Right lobe of liver (tissue), 6 donors: Measurements from ENCODE around the gene MBOAT1. TPM values are rescaled to one million over a fixed set of nuclear protein-coding genes. Genes with fewer than 3 reads are reported as not detected.

Experiments used
- ATAC-seq, 4 donors: fragments of 200-7000 bp; cut with Tn5 transposase; one replicate each; pipeline ENCODE4 v1.9.1; 2020; ENCODE audit warnings: mild to moderate bottlenecking in 4 of 4, moderate library complexity in 4 of 4
- DNase-seq, 3 donors: peaks; one replicate each; pipeline ENCODE4 v3.0.0-alpha.2; 2020
- H3K27ac ChIP-seq, 3 donors: fragments of 200-600 bp; one replicate each; pipeline ENCODE4 v1.8.0; 2022
- H3K27me3 ChIP-seq, 2 donors: fragments of 200-600 bp; one replicate each; pipeline ENCODE4 v1.8.0; 2022
- H3K36me3 ChIP-seq, 4 donors: fragments of 200-600 bp; sonication (generic) in 1 of 4; one replicate each; pipeline versions ENCODE4 v1.5.1 to v1.8.0; 2017 to 2022; ENCODE audit warnings: control low read depth in 1 of 4
- H3K4me1 ChIP-seq, 4 donors: fragments of 200-600 bp; sonication (generic) in 1 of 4; one replicate each; pipeline versions ENCODE4 v1.5.1 to v1.8.0; 2017 to 2022; ENCODE audit warnings: control low read depth in 1 of 4
- H3K4me3 ChIP-seq, 3 donors: fragments of 200-600 bp; one replicate each; pipeline ENCODE4 v1.8.0; 2022
- H3K9me3 ChIP-seq, 4 donors: fragments of 200-600 bp; sonication (generic) in 1 of 4; one replicate each; pipeline versions ENCODE4 v1.5.1 to v1.8.0; 2017 to 2022; ENCODE audit warnings: control low read depth in 1 of 4
- POLR2A ChIP-seq: fragments of 450-650 bp; IDR thresholded peaks from one replicate; pipeline ENCODE4 v1.6.1; 2017; ENCODE audit warnings: antibody characterized with exemption, mild to moderate bottlenecking
- WGBS: methylation state at CpG from one replicate; pipeline ENCODE4 v1.1.6; 2018; ENCODE audit warnings: low coverage, low lambda C conversion rate; ENCODE audit not compliant: insufficient coverage; ENCODE audit errors: missing lambda C conversion rate; 5-methylcytosine and 5-hydroxymethylcytosine counted together
- intact Hi-C, 2 donors: fragments of 100-400 bp; cut with DNase I; formaldehyde crosslinking; loops; one replicate each; pipeline versions ENCODE4 v1.11.2 to v1.14.1; 2022
- total RNA-seq, 6 experiments: library from RNA; depleted of rRNA in 2 of 6; stranded (reverse); fragments of >200 nt in 2 of 6; fragmentation: NEBNext Ultra II Directional in 3 of 6; extraction: Animal tissue kit (Norgen Biotek cat#: 25700) in 3 of 6; gene quantifications; one replicate each; pipeline versions ENCODE4 v1.1.0 to v1.2.4, GENCODE V29; 2016 to 2023
- TF ChIP-seq, protein P1 (sequence below), 4 donors: fragments of 200-600 bp in 3 of 4; fragments of 450-650 bp in 1 of 4; IDR thresholded peaks; one replicate each; pipeline versions ENCODE4 v1.5.1 to v1.8.0; 2016 to 2022; ENCODE audit warnings: antibody characterized with exemption in 4 of 4, mild to moderate bottlenecking in 2 of 4
- donor health status: DM: no; HTN: yes; CAD: no.
- donor health status: DM: no; HTN: no; CAD: no.
- donor health status: DM: no; HTN: no; CAD: no.
- donor health status: DM: no; HTN: yes; CAD: no.
- donor health status: DM: no; HTN: yes; CAD: no.

MBOAT1 gene
- total RNA-seq, 6 experiments from 2014 or later, result 3.6 to 10.0 (median 5.9) TPM

DNA sequence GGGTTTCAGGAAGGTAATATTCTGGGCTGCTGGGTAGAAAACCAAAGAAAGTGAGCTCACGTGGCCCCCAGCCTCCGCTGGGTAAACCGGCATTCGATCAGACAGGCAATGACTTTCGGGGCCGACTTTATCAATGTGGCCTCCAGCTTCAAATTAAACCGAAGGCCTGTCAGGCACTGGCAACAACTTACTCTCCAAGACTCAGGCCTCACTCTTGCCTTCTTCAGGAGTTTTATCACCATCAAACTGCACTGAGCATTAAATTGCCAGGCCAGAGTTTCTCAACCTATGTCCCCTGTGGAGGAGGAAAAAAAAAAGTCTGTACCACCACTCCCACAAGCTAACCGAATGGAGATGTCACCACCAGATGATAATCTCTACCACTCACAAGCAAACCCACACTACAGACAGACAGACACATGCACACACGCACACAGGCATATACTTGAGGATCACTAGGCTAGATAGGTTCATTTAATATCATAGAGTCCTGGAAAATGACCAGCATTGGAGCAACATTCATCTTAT is 1.1 kb upstream of the MBOAT1 start:
- ATAC-seq (no peak), DNase-seq (no peak)
- no peaks in the 10 kb centered on the region for H3K9me3 ChIP-seq
- H3K27me3 ChIP-seq, result no peaks in the 10 kb centered on the region
- H3K4me1 ChIP-seq, result peaks cover 0 to 4% (median 0%) of the 10 kb centered on the region in 4 donors
- intact Hi-C loops, result no loop called here
- TF ChIP-seq, protein P1, sequence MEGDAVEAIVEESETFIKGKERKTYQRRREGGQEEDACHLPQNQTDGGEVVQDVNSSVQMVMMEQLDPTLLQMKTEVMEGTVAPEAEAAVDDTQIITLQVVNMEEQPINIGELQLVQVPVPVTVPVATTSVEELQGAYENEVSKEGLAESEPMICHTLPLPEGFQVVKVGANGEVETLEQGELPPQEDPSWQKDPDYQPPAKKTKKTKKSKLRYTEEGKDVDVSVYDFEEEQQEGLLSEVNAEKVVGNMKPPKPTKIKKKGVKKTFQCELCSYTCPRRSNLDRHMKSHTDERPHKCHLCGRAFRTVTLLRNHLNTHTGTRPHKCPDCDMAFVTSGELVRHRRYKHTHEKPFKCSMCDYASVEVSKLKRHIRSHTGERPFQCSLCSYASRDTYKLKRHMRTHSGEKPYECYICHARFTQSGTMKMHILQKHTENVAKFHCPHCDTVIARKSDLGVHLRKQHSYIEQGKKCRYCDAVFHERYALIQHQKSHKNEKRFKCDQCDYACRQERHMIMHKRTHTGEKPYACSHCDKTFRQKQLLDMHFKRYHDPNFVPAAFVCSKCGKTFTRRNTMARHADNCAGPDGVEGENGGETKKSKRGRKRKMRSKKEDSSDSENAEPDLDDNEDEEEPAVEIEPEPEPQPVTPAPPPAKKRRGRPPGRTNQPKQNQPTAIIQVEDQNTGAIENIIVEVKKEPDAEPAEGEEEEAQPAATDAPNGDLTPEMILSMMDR (IDR thresholded peaks at IDR 0.05), result no peak
- TF ChIP-seq POLR2A, result no peak
- no peaks in the 10 kb centered on the region for H3K36me3 ChIP-seq
- H3K27ac ChIP-seq, result peak overlapping the region; percentile 73 to 90 (median 84)
- peak overlapping the region; percentile 66 to 83 (median 74) for H3K4me3 ChIP-seq
- WGBS, result 51% methylated on average over 9 of the region's 9 CpGs

DNA sequence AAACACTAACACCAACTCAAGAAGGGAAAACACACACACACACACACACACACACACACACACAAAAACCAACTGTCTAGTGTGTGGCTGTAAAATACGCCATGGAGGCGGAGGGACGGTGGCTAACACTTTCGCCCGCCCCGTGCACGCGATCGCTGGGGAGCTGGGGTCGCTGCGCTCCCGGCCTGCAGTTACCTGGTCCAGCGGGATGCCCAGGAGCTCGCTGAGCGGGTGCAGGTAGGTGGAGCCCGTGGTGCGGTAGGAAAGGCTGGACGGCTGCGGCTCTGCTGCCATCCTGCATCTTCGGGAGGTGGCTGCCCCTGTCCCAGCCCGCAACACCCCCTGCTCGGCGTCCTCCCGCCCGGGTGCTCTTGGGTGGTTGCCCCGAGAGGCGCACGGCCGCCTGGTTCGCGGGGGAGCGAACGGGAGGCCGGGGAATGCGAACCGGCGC is 303 bp downstream of the MBOAT1 start:
- Histone ChIP-seq H3K27me3 (no peaks in the 10 kb centered on the region), H3K9me3 (no peaks in the 10 kb centered on the region), H3K36me3 (no peaks in the 10 kb centered on the region), H3K4me3 (peak overlapping the region; percentile 66 to 83 (median 74)), H3K4me1 (peaks cover 0 to 4% (median 0%) of the 10 kb centered on the region in 4 donors), H3K27ac (peak overlapping the region; percentile 73 to 90 (median 84))
- DNase-seq (peak in 2 of 3 donors; percentile 70 to 79), ATAC-seq (peak; percentile 50 to 68 (median 60))
- 0% methylated on average over 16 of the region's 37 CpGs for WGBS
- no peak for TF ChIP-seq POLR2A
- TF ChIP-seq, protein P1 (IDR thresholded peaks at IDR 0.05), result no peak
- intact Hi-C loops, result no loop called here

DNA sequence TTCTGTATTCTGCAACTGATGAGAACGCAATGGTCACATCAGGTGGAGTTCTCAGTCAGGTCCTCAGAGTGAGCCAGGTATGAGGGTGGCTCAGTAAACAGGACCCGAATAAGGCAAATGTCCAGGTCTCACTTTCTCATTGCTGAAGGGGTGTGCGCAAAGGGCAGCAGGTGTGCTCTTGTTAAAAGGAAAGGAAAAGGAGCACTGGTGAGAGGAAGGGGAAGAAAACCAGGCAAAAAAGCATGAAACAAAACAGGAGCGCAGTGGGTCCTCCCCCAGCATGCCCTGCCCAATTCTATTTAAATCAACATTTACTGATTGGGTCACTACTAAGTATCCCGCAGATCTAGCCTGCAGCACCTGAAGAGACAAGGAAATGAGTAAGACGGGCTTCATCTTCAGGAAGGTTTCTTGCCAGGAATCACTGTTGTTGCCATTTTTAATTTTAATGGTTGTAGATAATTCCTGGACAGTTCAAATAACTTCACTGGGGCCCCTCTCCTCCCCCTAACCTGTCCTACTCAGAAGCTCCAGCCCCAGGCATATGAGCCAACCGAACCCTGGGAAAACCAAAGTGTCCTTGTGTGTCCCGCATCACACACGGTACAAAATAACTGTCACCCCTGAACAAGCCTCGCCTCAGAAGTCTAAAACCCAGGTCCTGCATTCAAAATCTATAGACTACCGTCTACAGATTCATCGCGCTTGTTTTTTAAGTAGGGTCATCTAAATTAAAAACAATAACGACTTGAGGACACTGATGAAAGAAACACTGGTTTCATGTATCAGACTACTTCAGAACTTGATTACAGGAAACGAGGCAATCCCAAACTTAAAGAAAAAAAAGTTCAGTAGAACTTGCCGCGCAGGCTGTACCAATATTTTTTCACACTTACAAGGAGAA is 980 bp downstream of the MBOAT1 start:
- intact Hi-C loops, result no loop called here
- WGBS, result 13% methylated on average over 17 of the region's 17 CpGs

DNA sequence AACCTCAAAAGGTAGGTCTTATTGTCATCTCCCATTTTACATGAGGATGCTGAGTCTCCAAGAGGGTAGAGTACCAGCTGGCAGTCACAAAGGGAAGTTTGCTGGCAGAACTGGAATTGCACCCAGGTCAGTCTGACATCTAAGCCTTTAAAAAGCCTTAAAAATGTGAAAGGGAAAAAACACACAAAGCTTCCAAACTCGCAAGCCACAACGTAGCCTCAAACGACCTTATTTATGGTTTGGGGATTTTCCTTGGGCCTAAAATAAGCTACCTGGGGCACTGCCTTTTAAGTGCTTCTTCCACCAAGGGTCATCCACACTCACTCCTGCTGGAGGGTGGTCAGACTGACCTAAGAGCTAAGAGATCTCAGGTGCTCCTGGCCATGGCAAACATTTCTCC is 2.1 kb downstream of the MBOAT1 start:
- intact Hi-C loops, result no loop called here
- WGBS, result no CpG with 5 or more reads among the region's 3 CpGs
- H3K36me3 ChIP-seq, result no peaks in the 10 kb centered on the region
- no peak overlapping the region for H3K27ac ChIP-seq
- H3K4me1 ChIP-seq, result peaks cover 0 to 4% (median 0%) of the 10 kb centered on the region in 4 donors
- TF ChIP-seq POLR2A, result no peak
- TF ChIP-seq, protein P1 (IDR thresholded peaks at IDR 0.05), result no peak
- DNase-seq, result no peak
- no peak for ATAC-seq
- no peak overlapping the region for H3K4me3 ChIP-seq
- H3K9me3 ChIP-seq, result no peaks in the 10 kb centered on the region
- H3K27me3 ChIP-seq, result no peaks in the 10 kb centered on the region

More for the DNA sequence above, 980 bp downstream of the MBOAT1 start:
- ATAC-seq, result peak in 1 of 4 donors; percentile 23
- no peak for DNase-seq
- Histone ChIP-seq H3K4me1 (peaks cover 0 to 4% (median 0%) of the 10 kb centered on the region in 4 donors), H3K36me3 (no peaks in the 10 kb centered on the region), H3K27me3 (no peaks in the 10 kb centered on the region), H3K27ac (peak overlapping the region in 2 of 3 donors; percentile 73 to 84), H3K9me3 (no peaks in the 10 kb centered on the region), H3K4me3 (peak overlapping the region; percentile 66 to 83 (median 74))
- no peak for TF ChIP-seq POLR2A
- TF ChIP-seq, protein P1 (IDR thresholded peaks at IDR 0.05), result no peak
